HCT116 (cell line): ENCODE results near the gene APBA2. TPM values are rescaled to one million over a fixed set of nuclear protein-coding genes. Genes with fewer than 3 reads are reported as not detected.

Experiments
- ATAC-seq: fragments of 200-7000 bp; cut with Tn5 transposase; 2 replicates; pipeline ENCODE4 v1.9.1; 2020; ENCODE audit warnings: mild to moderate bottlenecking, moderate library complexity
- BruUV-seq: library from RNA; stranded (reverse); fragments of 400-500 nt; replicated peaks from 2 replicates; lab custom pipeline; 2021; lab: Mats Ljungman, UMichigan
- CTCF ChIA-PET: fragments of 300-600 bp; sonication (Branson Sonifier 250); formaldehyde crosslinking; loops from one replicate; lab custom pipeline; 2021; ENCODE audit warnings: antibody characterized with exemption; lab: Charles Lee
- POLR2A ChIA-PET: fragments of 300-600, 350-600 bp; sonication (Branson Sonifier 250); formaldehyde crosslinking; loops from one replicate; lab custom pipeline; 2021; ENCODE audit warnings: antibody characterized with exemption; lab: Charles Lee
- RAD21 ChIA-PET, 2 experiments: fragments of 300-600 bp; sonication (Branson Sonifier 250); formaldehyde crosslinking; loops; one replicate each; lab custom pipeline; 2023; ENCODE audit warnings: low total read pairs in 2 of 2; ENCODE audit not compliant: uncharacterized antibody in 2 of 2, unreplicated experiment in 2 of 2, low non-redundant PET in 1 of 2; lab: Charles Lee
- DNase-seq: peaks from one replicate; pipeline ENCODE4 v3.0.0-alpha.2; 2010; ENCODE audit warnings: low read depth, low spot score
- H2AFZ ChIP-seq: fragments of 200-600 bp; shearing (Covaris generic), sonication (generic); 2 replicates; pipeline ENCODE4 v1.6.1; 2017; ENCODE audit warnings: low read depth, mixed run types, mixed read lengths, antibody characterized with exemption, low read length; ENCODE audit not compliant: poor library complexity, severe bottlenecking
- H3K27ac ChIP-seq: 2 replicates; pipeline ENCODE4 v1.5.1; 2012; ENCODE audit warnings: low read depth, low read length
- H3K27me3 ChIP-seq: fragments of 200-600 bp; sonication (generic); 2 replicates; pipeline ENCODE4 v1.6.1; 2016; ENCODE audit warnings: mixed run types, low read length, mixed read lengths; ENCODE audit not compliant: insufficient read depth
- H3K36me3 ChIP-seq, 2 experiments: fragments of 200-500 bp in 1 of 2; fragments of 200-600 bp in 1 of 2; sonication (Bioruptor generic) in 1 of 2; sonication (generic) in 1 of 2; 2 replicates each; pipeline versions ENCODE4 v1.5.1 to v1.6.1; 2014 to 2016; ENCODE audit warnings: low read length in 2 of 2, inconsistent platforms in 1 of 2, mixed read lengths in 1 of 2, mixed run types in 1 of 2; ENCODE audit not compliant: insufficient read depth in 2 of 2, control insufficient read depth in 1 of 2
- H3K4me1 ChIP-seq, 2 experiments: fragments of 200-600 bp in 1 of 2; sonication (generic) in 1 of 2; 2 replicates each; pipeline versions ENCODE4 v1.5.1 to v1.6.1; 2012 to 2017; ENCODE audit warnings: low read length in 2 of 2, inconsistent platforms in 1 of 2, mild to moderate bottlenecking in 1 of 2, mixed read lengths in 1 of 2, mixed run types in 1 of 2, moderate library complexity in 1 of 2; ENCODE audit not compliant: insufficient read depth in 2 of 2, control insufficient read depth in 1 of 2
- H3K4me2 ChIP-seq: fragments of 200-600 bp; sonication (generic); 2 replicates; pipeline ENCODE4 v1.6.1; 2017; ENCODE audit warnings: mixed run types, low read length, mixed read lengths
- H3K4me3 ChIP-seq, 2 experiments: fragments of 200-600 bp in 1 of 2; sonication (generic) in 1 of 2; replicated peaks in 1 of 2; 2 replicates each; pipeline ENCODE4 v1.5.1; 2011 to 2016; ENCODE audit warnings: low read length in 2 of 2, control low read depth in 1 of 2, low read depth in 1 of 2, mild to moderate bottlenecking in 1 of 2, mixed read lengths in 1 of 2, mixed run types in 1 of 2
- H3K79me2 ChIP-seq: fragments of 200-600 bp; sonication (generic); 2 replicates; pipeline ENCODE4 v1.6.1; 2017; ENCODE audit warnings: mild to moderate bottlenecking, mixed run types, low read length, moderate library complexity, mixed read lengths; ENCODE audit not compliant: insufficient read depth
- H3K9ac ChIP-seq: fragments of 200-600 bp; sonication (generic); 2 replicates; pipeline ENCODE4 v1.6.1; 2016; ENCODE audit warnings: low read length, mixed read lengths
- H3K9me2 ChIP-seq: fragments of 200-600 bp; sonication (generic), shearing (Covaris generic); 2 replicates; pipeline ENCODE4 v1.6.1; 2017; ENCODE audit warnings: mixed run types, mild to moderate bottlenecking, moderate library complexity; ENCODE audit not compliant: insufficient read depth
- H3K9me3 ChIP-seq, 2 experiments: fragments of 200-500 bp in 1 of 2; fragments of 200-600 bp in 1 of 2; sonication (Bioruptor generic) in 1 of 2; sonication (generic) in 1 of 2; 2 replicates each; pipeline ENCODE4 v1.6.1; 2014 to 2017; ENCODE audit warnings: low read length in 2 of 2, mixed read lengths in 2 of 2, inconsistent platforms in 1 of 2, low read depth in 1 of 2, mild to moderate bottlenecking in 1 of 2, mixed run types in 1 of 2, moderate library complexity in 1 of 2; ENCODE audit not compliant: control insufficient read depth in 1 of 2, insufficient read depth in 1 of 2
- H4K20me1 ChIP-seq: fragments of 200-600 bp; sonication (generic), shearing (Covaris generic); 2 replicates; pipeline ENCODE4 v1.6.1; 2017; ENCODE audit warnings: mixed run types, mild to moderate bottlenecking, moderate library complexity; ENCODE audit not compliant: insufficient read depth
- CBX3 ChIP-seq: IDR thresholded peaks from 2 replicates; pipeline ENCODE4 v1.6.1; 2012; ENCODE audit warnings: low read depth
- CTCF ChIP-seq, 3 experiments: fragments of 200-600 bp in 1 of 3; sonication (generic) in 1 of 3; IDR thresholded peaks in 2 of 3; conservative IDR thresholded peaks in 1 of 3; 2 replicates each; pipeline ENCODE4 v1.5.1; 2012 to 2017; ENCODE audit warnings: low read depth in 2 of 3, low read length in 2 of 3, antibody characterized with exemption in 1 of 3, borderline replicate concordance in 1 of 3, control low read depth in 1 of 3, mild to moderate bottlenecking in 1 of 3, mixed read lengths in 1 of 3, mixed run types in 1 of 3, moderate library complexity in 1 of 3; ENCODE audit not compliant: insufficient read depth in 1 of 3
- ELF1 ChIP-seq: IDR thresholded peaks from 2 replicates; pipeline ENCODE4 v1.6.1; 2012; ENCODE audit warnings: low read depth, borderline replicate concordance
- EZH2 ChIP-seq: fragments of 200-600 bp; sonication (generic); IDR thresholded peaks from 2 replicates; pipeline ENCODE4 v1.6.1; 2017; ENCODE audit warnings: antibody characterized with exemption, mixed run types
- FOSL1 ChIP-seq: IDR thresholded peaks from 2 replicates; pipeline ENCODE4 v1.6.1; 2012; ENCODE audit warnings: low read depth
- JUND ChIP-seq: IDR thresholded peaks from 2 replicates; pipeline ENCODE4 v1.6.1; 2012
- POLR2AphosphoS5 ChIP-seq: IDR thresholded peaks from 2 replicates; pipeline ENCODE4 v1.6.1; 2011; ENCODE audit warnings: mild to moderate bottlenecking, low read depth, low read length, moderate library complexity
- RAD21 ChIP-seq: IDR thresholded peaks from 2 replicates; pipeline ENCODE4 v1.6.1; 2012; ENCODE audit warnings: low read depth, mild to moderate bottlenecking
- REST ChIP-seq: IDR thresholded peaks from 2 replicates; pipeline ENCODE4 v1.6.1; 2012; ENCODE audit warnings: low read depth
- SIN3A ChIP-seq: IDR thresholded peaks from 2 replicates; pipeline ENCODE4 v1.6.1; 2012; ENCODE audit warnings: low read depth
- SRF ChIP-seq: IDR thresholded peaks from 2 replicates; pipeline ENCODE4 v1.6.1; 2012; ENCODE audit warnings: low read depth
- ZFX ChIP-seq: fragments of 450-650 bp; IDR thresholded peaks from 2 replicates; pipeline ENCODE4 v1.6.1; 2017
- ZNF274 ChIP-seq: fragments of 200-500 bp; sonication (Bioruptor generic); IDR thresholded peaks from 2 replicates; pipeline ENCODE4 v1.6.1; 2014; ENCODE audit warnings: mild to moderate bottlenecking, low read depth, low read length, inconsistent platforms
- intact Hi-C: fragments of 100-400 bp; cut with micrococcal nuclease; formaldehyde crosslinking; loops from 2 replicates; pipeline ENCODE4 v1.10.0; 2022
- total RNA-seq: library from RNA; stranded (reverse); gene quantifications from one replicate; pipeline ENCODE4 v1.2.1, GENCODE V29; 2021; ENCODE audit not compliant: unreplicated experiment

APBA2 gene
- total RNA-seq, 1 experiment from 2014 or later: 0.47 TPM

- Histone ChIP-seq H3K79me2 (no peaks in the 10 kb centered on the region), H3K4me3 (no peak overlapping the region), H2AFZ (no peak overlapping the region), H3K27ac (no peak overlapping the region), H3K9me3 (no peaks in the 10 kb centered on the region), H3K9me2 (no peaks in the 10 kb centered on the region), H3K36me3 (no peaks in the 10 kb centered on the region), H3K9ac (no peak overlapping the region), H3K4me1 (no peaks in the 10 kb centered on the region), H3K27me3 (no peaks in the 10 kb centered on the region), H3K4me2 (no peak overlapping the region), H4K20me1 (no peaks in the 10 kb centered on the region)
- no TSS peak for BruUV-seq
- POLR2A ChIA-PET: no interaction called here
- no peak for TF ChIP-seq JUND
- TF ChIP-seq SRF: no peak
- no peak for TF ChIP-seq FOSL1
- no peak for TF ChIP-seq CBX3
- intact Hi-C loops: no loop called here
- CTCF ChIA-PET: no interaction called here
- RAD21 ChIA-PET: no interaction called here
- DNase-seq: no peak
- ATAC-seq: no peak
These were observed 12.1 kb upstream of the APBA2 start for GRCh38 chr15:28873585-28874190.

GRCh38 chr15:28875461-28876000 is 10.2 kb upstream of the APBA2 start:
- Histone ChIP-seq H3K27me3 (no peaks in the 10 kb centered on the region), H4K20me1 (no peaks in the 10 kb centered on the region), H3K9me3 (no peaks in the 10 kb centered on the region), H3K79me2 (no peaks in the 10 kb centered on the region), H3K4me3 (no peak overlapping the region), H2AFZ (no peak overlapping the region), H3K9ac (no peak overlapping the region), H3K27ac (no peak overlapping the region), H3K4me2 (no peak overlapping the region), H3K9me2 (no peaks in the 10 kb centered on the region), H3K4me1 (no peaks in the 10 kb centered on the region), H3K36me3 (no peaks in the 10 kb centered on the region)
- intact Hi-C loops: no loop called here
- ATAC-seq: no peak
- BruUV-seq: no TSS peak
- POLR2A ChIA-PET: interaction anchor here (0.5 kb wide), 1 partner anchor 22 kb away, joined by 3 read pairs; no protein-coding TSS in a partner anchor
- CTCF ChIA-PET: no interaction called here
- no peak for DNase-seq
- TF ChIP-seq ELF1: no peak
- no peak for TF ChIP-seq ZNF274
- TF ChIP-seq ZFX: no peak
- no peak for TF ChIP-seq CTCF (IDR thresholded peaks at IDR 0.05 in 2 of 3, conservative IDR thresholded peaks at IDR 0.05 in 1 of 3; ENCODE audit: borderline replicate concordance in 1 of 3, insufficient read depth in 1 of 3, low read depth in 2 of 3, low read length in 2 of 3)
- no peak for TF ChIP-seq EZH2
- no peak for TF ChIP-seq JUND
- no peak for TF ChIP-seq SIN3A
- TF ChIP-seq REST: no peak
- TF ChIP-seq RAD21: no peak
- no peak for TF ChIP-seq POLR2AphosphoS5
- RAD21 ChIA-PET: no interaction called here
